Measurements from ENCODE around the gene SFRP5.

DNA sequence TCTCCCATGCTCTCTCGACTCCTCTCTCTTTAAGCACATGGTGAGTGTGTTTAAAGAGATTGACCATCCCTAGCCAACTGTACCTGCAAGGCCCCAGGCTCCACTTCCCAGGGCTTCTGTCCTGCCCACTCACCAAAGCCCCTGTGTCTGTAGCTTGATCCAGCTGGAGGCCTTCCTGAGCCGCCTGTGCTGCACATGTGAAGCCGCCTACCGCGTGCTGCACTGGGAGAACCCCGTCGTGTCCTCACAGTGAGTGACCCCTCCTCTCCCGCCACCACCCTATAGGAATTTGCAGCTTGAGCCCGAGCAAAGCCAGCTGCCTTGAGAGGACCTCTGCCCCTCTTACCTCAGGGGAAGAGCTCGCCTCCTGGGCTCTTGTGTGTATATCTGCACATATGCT lies 23.7 kb downstream of the SFRP5 start:
- TF ChIP-seq CTCF (conservative IDR thresholded peaks at IDR 0.05; ENCODE audit: low read depth, low read length) (no peak), MXI1 (IDR thresholded peaks at IDR 0.05; ENCODE audit: borderline replicate concordance, low read depth, low read length) (no peak)
- TF ChIP-seq, protein P1, sequence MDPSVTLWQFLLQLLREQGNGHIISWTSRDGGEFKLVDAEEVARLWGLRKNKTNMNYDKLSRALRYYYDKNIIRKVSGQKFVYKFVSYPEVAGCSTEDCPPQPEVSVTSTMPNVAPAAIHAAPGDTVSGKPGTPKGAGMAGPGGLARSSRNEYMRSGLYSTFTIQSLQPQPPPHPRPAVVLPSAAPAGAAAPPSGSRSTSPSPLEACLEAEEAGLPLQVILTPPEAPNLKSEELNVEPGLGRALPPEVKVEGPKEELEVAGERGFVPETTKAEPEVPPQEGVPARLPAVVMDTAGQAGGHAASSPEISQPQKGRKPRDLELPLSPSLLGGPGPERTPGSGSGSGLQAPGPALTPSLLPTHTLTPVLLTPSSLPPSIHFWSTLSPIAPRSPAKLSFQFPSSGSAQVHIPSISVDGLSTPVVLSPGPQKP (IDR thresholded peaks at IDR 0.05; ENCODE audit: borderline replicate concordance, low read depth, low read length): no peak

Measured in IMR-90 (cell line).